Psoas muscle (tissue), 8 donors: ENCODE data around the gene AZIN2. TPM values are rescaled to one million over a fixed set of nuclear protein-coding genes. Genes with fewer than 3 reads are reported as not detected.

ENCODE experiments used
- ATAC-seq, 4 donors: fragments of 200-7000 bp; cut with Tn5 transposase; one replicate each; pipeline ENCODE4 v1.9.1; 2020; ENCODE audit warnings: moderate library complexity in 3 of 4, mild to moderate bottlenecking in 2 of 4
- DNase-seq, 2 donors: peaks; one replicate each; pipeline ENCODE4 v3.0.0-alpha.2; 2020
- H3K27ac ChIP-seq: fragments of 200-600 bp; one replicate; pipeline ENCODE4 v1.8.0; 2022
- H3K27me3 ChIP-seq, 3 donors: fragments of 200-600 bp in 1 of 3; one replicate each; pipeline versions ENCODE4 v1.6.1 to v1.8.0; 2013 to 2022; ENCODE audit warnings: low read length in 2 of 3, mild to moderate bottlenecking in 2 of 3, moderate library complexity in 1 of 3; ENCODE audit not compliant: insufficient read depth in 3 of 3
- H3K36me3 ChIP-seq, 2 donors: fragments of 200-600 bp in 1 of 2; one replicate each; pipeline versions ENCODE4 v1.6.1 to v1.8.0; 2013 to 2022; ENCODE audit warnings: low read depth in 1 of 2, mild to moderate bottlenecking in 1 of 2, moderate library complexity in 1 of 2; ENCODE audit not compliant: insufficient read depth in 1 of 2
- H3K4me1 ChIP-seq: fragments of 200-600 bp; one replicate; pipeline ENCODE4 v1.8.0; 2022
- H3K4me3 ChIP-seq: fragments of 200-600 bp; one replicate; pipeline ENCODE4 v1.8.0; 2022; ENCODE audit warnings: mild to moderate bottlenecking
- H3K9me3 ChIP-seq: fragments of 200-600 bp; one replicate; pipeline ENCODE4 v1.8.0; 2022
- CTCF ChIP-seq: fragments of 200-600 bp; IDR thresholded peaks from one replicate; pipeline ENCODE4 v1.8.0; 2022; ENCODE audit warnings: antibody characterized with exemption
- WGBS, 3 donors: extraction: QIAGEN DNeasy Blood & Tissue Kit; methylation state at CpG; one replicate each; pipeline versions ENCODE4 v1.1.6 to v1.1.7; 2013; 5-methylcytosine and 5-hydroxymethylcytosine counted together
- intact Hi-C, 2 donors: fragments of 100-400 bp; cut with DNase I; formaldehyde crosslinking; loops; one replicate each; pipeline versions ENCODE4 v1.11.0 to v1.14.2; 2022
- polyA plus RNA-seq, 3 donors: library from polyadenylated mRNA; stranded (reverse); fragments of 200-250 nt; gene quantifications; one replicate each; pipeline ENCODE4 v1.2.3, GENCODE V29; 2013
- total RNA-seq, 4 donors: library from RNA; stranded (reverse); fragmentation: NEBNext Ultra II Directional in 2 of 4; extraction: Animal tissue kit (Norgen Biotek cat#: 25700) in 2 of 4; gene quantifications; one replicate each; pipeline versions ENCODE4 v1.2.1 to v1.2.4, GENCODE V29; 2021 to 2023
- donor health status: healthy with polysubstance abuse.
- donor health status: DM: no; HTN: no; CAD: no; lungs with moderate emphysema.
- donor health status: Bipolar disorder and iron deficiency.
- donor health status: healthy.
- donor health status: DM: yes; HTN: yes; CAD: no.
- donor health status: DM: no; HTN: no; CAD: no.
- donor health status: DM: no; HTN: no; CAD: no.
- donor health status: DM: yes; HTN: yes; CAD: no.

Gene AZIN2
- total and polyA plus RNA-seq, 7 donors = 0.17 to 3.5 (median 0.96) TPM

- H3K36me3 ChIP-seq = no peaks in the 10 kb centered on the region
- intact Hi-C loops = loop anchor here in 1 of 2 donors (5.0 kb wide), 1 partner anchor 369 kb away; no protein-coding TSS in a partner anchor
- H3K27me3 ChIP-seq = no peaks in the 10 kb centered on the region
- H3K27ac ChIP-seq = no peak overlapping the region
- no peak for TF ChIP-seq CTCF
- H3K4me1 ChIP-seq = peaks cover 6% of the 10 kb centered on the region
- no peaks in the 10 kb centered on the region for H3K9me3 ChIP-seq
- WGBS, 3 donors = 16 to 18% (median 16%) methylated on average over 35 of the region's 35 CpGs
- DNase-seq = no peak
- peak in 2 of 4 donors; percentile 3 to 21 for ATAC-seq
- peak overlapping the region; percentile 80 for H3K4me3 ChIP-seq
Measured at GRCh38 chr1:33081554-33082305, 777 bp downstream of the AZIN2 start.

GRCh38 chr1:33082575-33083108, 1.7 kb downstream of the AZIN2 start:
- TF ChIP-seq CTCF = no peak
- peaks cover 6% of the 10 kb centered on the region for H3K4me1 ChIP-seq
- no peak for DNase-seq
- WGBS, 3 donors = 67 to 80% (median 77%) methylated on average over 6 of the region's 6 CpGs
- H3K27me3 ChIP-seq = no peaks in the 10 kb centered on the region
- no peaks in the 10 kb centered on the region for H3K9me3 ChIP-seq
- no peak overlapping the region for H3K4me3 ChIP-seq
- no peak overlapping the region for H3K27ac ChIP-seq
- H3K36me3 ChIP-seq = no peaks in the 10 kb centered on the region
- ATAC-seq = no peak
- intact Hi-C loops = loop anchor here in 1 of 2 donors (5.0 kb wide), 1 partner anchor 370 kb away; no protein-coding TSS in a partner anchor

- H3K36me3 ChIP-seq = no peaks in the 10 kb centered on the region
- WGBS, 3 donors = 86 to 88% (median 88%) methylated on average over 4 of the region's 4 CpGs
- ATAC-seq (no peak), DNase-seq (no peak)
- H3K27ac ChIP-seq = no peak overlapping the region
- H3K4me1 ChIP-seq = peaks cover 18% of the 10 kb centered on the region
- H3K9me3 ChIP-seq = no peaks in the 10 kb centered on the region
- intact Hi-C loops = loop anchor here in 1 of 2 donors (5.0 kb wide), 2 partner anchors 153 to 208 kb away; no protein-coding TSS in a partner anchor
- no peaks in the 10 kb centered on the region for H3K27me3 ChIP-seq
- H3K4me3 ChIP-seq = no peak overlapping the region
- TF ChIP-seq CTCF = no peak
Measured at GRCh38 chr1:33085332-33085731, 4.4 kb downstream of the AZIN2 start.

GRCh38 chr1:33086384-33086850, 5.5 kb downstream of the AZIN2 start:
- peak; percentile 71 for TF ChIP-seq CTCF
- Histone ChIP-seq H3K4me3 (no peak overlapping the region), H3K27ac (no peak overlapping the region), H3K36me3 (no peaks in the 10 kb centered on the region), H3K9me3 (no peaks in the 10 kb centered on the region), H3K4me1 (peaks cover 16% of the 10 kb centered on the region), H3K27me3 (no peaks in the 10 kb centered on the region)
- intact Hi-C loops = loop anchor here in 1 of 2 donors (5.0 kb wide), 2 partner anchors 154 to 209 kb away; no protein-coding TSS in a partner anchor
- DNase-seq (peak; percentile 78 to 86), ATAC-seq (peak; percentile 64 to 76 (median 70))
- WGBS, 3 donors = 22 to 24% (median 22%) methylated on average over 12 of the region's 12 CpGs
